ENCODE data around the gene LRRC70.

DNA sequence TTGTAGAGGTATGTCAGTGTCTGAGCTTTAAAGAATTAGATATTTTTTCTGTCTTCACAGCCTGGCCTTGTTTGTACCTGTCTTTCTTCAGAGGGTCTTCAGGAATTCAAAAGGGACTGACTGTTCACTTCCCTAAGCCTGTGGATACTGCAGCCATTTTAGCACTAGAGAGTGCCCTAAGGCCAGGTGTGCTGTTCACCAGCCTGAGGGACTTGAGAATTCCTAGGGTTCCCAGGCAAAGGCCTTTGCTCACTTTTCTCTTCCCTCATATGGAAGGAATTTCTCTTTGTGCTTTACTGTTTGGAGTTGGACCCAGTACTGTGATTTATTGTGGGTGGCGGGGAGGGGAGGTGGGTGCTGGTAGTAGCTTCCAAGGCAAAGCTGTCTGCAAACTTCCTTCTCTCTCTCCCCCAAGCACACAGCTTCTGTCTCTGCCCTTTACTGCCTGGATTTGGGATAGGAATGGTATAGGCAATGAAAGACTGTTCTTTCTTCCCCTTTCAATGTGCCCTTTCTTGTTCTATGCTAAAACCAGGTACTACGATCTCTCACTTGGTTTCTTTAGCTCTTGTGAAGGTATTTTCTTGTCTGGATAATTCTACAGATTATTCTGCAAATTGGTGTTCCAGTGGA lies 9.7 kb upstream of the LRRC70 start:
- TF ChIP-seq CTCF (IDR thresholded peaks at IDR 0.05) (no peak), POLR2A (IDR thresholded peaks at IDR 0.05) (no peak)
